Smooth muscle cell (in vitro differentiated cells): ENCODE results near the gene NRIP3. TPM values are rescaled to one million over a fixed set of nuclear protein-coding genes. Genes with fewer than 3 reads are reported as not detected.

Experiments used
- DNase-seq: peaks from one replicate; lab custom pipeline; 2025; ENCODE audit not compliant: unreplicated experiment; lab: John Stamatoyannopoulos, UW
- H2AFZ ChIP-seq: fragments of 200-600 bp; sonication (generic); 2 replicates; pipeline ENCODE4 v1.6.0; 2016; ENCODE audit warnings: antibody characterized with exemption, low read depth, mild to moderate bottlenecking
- H3F3A ChIP-seq: fragments of 200-600 bp; sonication (generic); 2 replicates; pipeline ENCODE4 v1.6.0; 2017; ENCODE audit warnings: antibody characterized with exemption, low read depth
- H3K27ac ChIP-seq: fragments of 200-600 bp; sonication (generic); 2 replicates; pipeline ENCODE4 v1.5.1; 2016; ENCODE audit warnings: low read depth, mild to moderate bottlenecking
- H3K27me3 ChIP-seq: fragments of 200-600 bp; sonication (generic); 2 replicates; pipeline ENCODE4 v1.6.1; 2016; ENCODE audit warnings: low read depth, mild to moderate bottlenecking
- H3K36me3 ChIP-seq: fragments of 200-600 bp; sonication (generic); 2 replicates; pipeline ENCODE4 v1.5.1; 2016; ENCODE audit warnings: low read depth
- H3K4me1 ChIP-seq: fragments of 200-600 bp; sonication (generic); 2 replicates; pipeline ENCODE4 v1.5.1; 2016; ENCODE audit warnings: low read depth
- H3K4me2 ChIP-seq: fragments of 200-600 bp; sonication (generic); 2 replicates; pipeline ENCODE4 v1.6.0; 2016; ENCODE audit warnings: mild to moderate bottlenecking
- H3K4me3 ChIP-seq: fragments of 200-600 bp; sonication (generic); 2 replicates; pipeline ENCODE4 v1.5.1; 2016; ENCODE audit warnings: mild to moderate bottlenecking
- H3K79me2 ChIP-seq: fragments of 200-600 bp; sonication (generic); 2 replicates; pipeline ENCODE4 v1.6.0; 2016; ENCODE audit warnings: low read depth, mild to moderate bottlenecking
- H3K9ac ChIP-seq: fragments of 200-600 bp; sonication (generic); 2 replicates; pipeline ENCODE4 v1.6.0; 2016; ENCODE audit warnings: low read depth
- H3K9me3 ChIP-seq: fragments of 200-600 bp; sonication (generic); replicated peaks from 2 replicates; pipeline ENCODE4 v1.5.1; 2016; ENCODE audit warnings: low read depth
- H4K20me1 ChIP-seq: fragments of 200-600 bp; sonication (generic); 2 replicates; pipeline ENCODE4 v1.6.0; 2016; ENCODE audit warnings: low read depth
- CTCF ChIP-seq: fragments of 200-600 bp; sonication (generic); IDR thresholded peaks from 2 replicates; pipeline ENCODE4 v1.5.1; 2017; ENCODE audit warnings: borderline replicate concordance, mild to moderate bottlenecking, antibody characterized with exemption; ENCODE audit not compliant: insufficient read depth, poor library complexity, severe bottlenecking
- WGBS: methylation state at CpG from one replicate; pipeline ENCODE4 v1.1.7; 2016; ENCODE audit warnings: low lambda C conversion rate; 5-methylcytosine and 5-hydroxymethylcytosine counted together
- polyA plus RNA-seq: library from polyadenylated mRNA; unstranded; fragments of >200 nt; fragmentation: Nextera tagmentation; extraction: Ambion mirVana; gene quantifications from 2 replicates; pipeline ENCODE4 v1.2.1, GENCODE V29; 2016
- total RNA-seq: library from RNA; depleted of rRNA; stranded (reverse); fragments of >200 nt; gene quantifications from 2 replicates; pipeline ENCODE4 v1.2.3, GENCODE V29; 2014

The NRIP3 gene
- total and polyA plus RNA-seq, 2 experiments from 2014 or later: 10.1 to 19.6 TPM

GRCh38 chr11:9002920-9003572 is 755 bp downstream of the NRIP3 start:
- Histone ChIP-seq H3K27me3 (peaks cover 40% of the 10 kb centered on the region), H3K4me2 (peak overlapping the region; percentile 83), H3K36me3 (no peaks in the 10 kb centered on the region), H3K9me3 (no peaks in the 10 kb centered on the region), H2AFZ (no peak overlapping the region), H4K20me1 (no peaks in the 10 kb centered on the region), H3K9ac (peak overlapping the region; percentile 81), H3F3A (peaks cover 14% of the 10 kb centered on the region), H3K27ac (peak overlapping the region; percentile 30), H3K79me2 (no peaks in the 10 kb centered on the region), H3K4me1 (peaks cover 19% of the 10 kb centered on the region), H3K4me3 (peak overlapping the region; percentile 46)
- WGBS: 13% methylated on average over 8 of the region's 8 CpGs
- no peak for DNase-seq
- no peak for TF ChIP-seq CTCF

GRCh38 chr11:9001736-9002135 is 2.1 kb downstream of the NRIP3 start:
- no peak for TF ChIP-seq CTCF
- no peak for DNase-seq
- no peaks in the 10 kb centered on the region for H3K36me3 ChIP-seq
- H2AFZ ChIP-seq: no peak overlapping the region
- 46% methylated on average over 6 of the region's 6 CpGs for whole genome bisulfite sequencing
- H3F3A ChIP-seq: peaks cover 14% of the 10 kb centered on the region
- H3K4me1 ChIP-seq: peaks cover 19% of the 10 kb centered on the region
- H3K27ac ChIP-seq: peak overlapping the region; percentile 78
- no peak overlapping the region for H3K4me3 ChIP-seq
- peaks cover 27% of the 10 kb centered on the region for H3K27me3 ChIP-seq
- H3K79me2 ChIP-seq: no peaks in the 10 kb centered on the region
- peak overlapping the region; percentile 28 for H3K9ac ChIP-seq
- H3K4me2 ChIP-seq: peak overlapping the region; percentile 83
- no peaks in the 10 kb centered on the region for H4K20me1 ChIP-seq
- H3K9me3 ChIP-seq: no peaks in the 10 kb centered on the region

- peaks cover 8% of the 10 kb centered on the region for H3F3A ChIP-seq
- 70% methylated on average over 2 of the region's 2 CpGs for WGBS
- H3K36me3 ChIP-seq: no peaks in the 10 kb centered on the region
- no peak for DNase-seq
- H3K9ac ChIP-seq: no peak overlapping the region
- no peaks in the 10 kb centered on the region for H4K20me1 ChIP-seq
- H3K9me3 ChIP-seq: no peaks in the 10 kb centered on the region
- H2AFZ ChIP-seq: no peak overlapping the region
- TF ChIP-seq CTCF: no peak
- H3K4me3 ChIP-seq: no peak overlapping the region
- H3K79me2 ChIP-seq: no peaks in the 10 kb centered on the region
- no peak overlapping the region for H3K27ac ChIP-seq
- peaks cover 5% of the 10 kb centered on the region for H3K27me3 ChIP-seq
- H3K4me1 ChIP-seq: peaks cover 20% of the 10 kb centered on the region
- no peak overlapping the region for H3K4me2 ChIP-seq
Observed at GRCh38 chr11:8998017-8998416, 5.8 kb downstream of the NRIP3 start.

GRCh38 chr11:8997451-8997850 is 6.3 kb downstream of the NRIP3 start:
- Histone ChIP-seq H3K4me2 (no peak overlapping the region), H3K27ac (no peak overlapping the region), H3K4me1 (peaks cover 14% of the 10 kb centered on the region), H3K27me3 (peaks cover 5% of the 10 kb centered on the region), H2AFZ (no peak overlapping the region), H3F3A (peaks cover 3% of the 10 kb centered on the region), H3K9me3 (no peaks in the 10 kb centered on the region), H3K79me2 (no peaks in the 10 kb centered on the region), H4K20me1 (no peaks in the 10 kb centered on the region), H3K4me3 (no peak overlapping the region), H3K36me3 (no peaks in the 10 kb centered on the region), H3K9ac (no peak overlapping the region)
- no peak for DNase-seq
- no peak for TF ChIP-seq CTCF
- 83% methylated on average over 3 of the region's 3 CpGs for WGBS
